ENCODE data around the gene SYNJ2.

SYNJ2 gene

GRCh38 chr6:158064725-158065251, 83.1 kb downstream of the SYNJ2 start:
- no peak for DNase-seq

GRCh38 chr6:158066136-158066781, 84.6 kb downstream of the SYNJ2 start:
- DNase-seq: no peak

- DNase-seq: no peak
Measured at GRCh38 chr6:158067436-158068015, 85.9 kb downstream of the SYNJ2 start.

GRCh38 chr6:158068156-158068892, 86.7 kb downstream of the SYNJ2 start:
- no peak for DNase-seq

GRCh38 chr6:158068893-158069799, 87.5 kb downstream of the SYNJ2 start:
- peak; percentile 54 to 62 for DNase-seq

GRCh38 chr6:158069800-158070195, 88.1 kb downstream of the SYNJ2 start:
- DNase-seq: peak in 1 of 2 experiments; percentile 21

GRCh38 chr6:158070513-158070912, 88.8 kb downstream of the SYNJ2 start:
- DNase-seq: no peak

GRCh38 chr6:158071121-158072082, 89.7 kb downstream of the SYNJ2 start:
- DNase-seq: no peak

GRCh38 chr6:158072083-158072721, 90.5 kb downstream of the SYNJ2 start:
- DNase-seq: peak in 1 of 2 experiments; percentile 66

- no peak for DNase-seq
Measured at GRCh38 chr6:158073776-158074175, 92.1 kb downstream of the SYNJ2 start.

GRCh38 chr6:158076548-158076947, 94.9 kb downstream of the SYNJ2 start:
- DNase-seq: no peak

- no peak for DNase-seq
Measured at GRCh38 chr6:158077676-158078075, 96.0 kb downstream of the SYNJ2 start.

GRCh38 chr6:158078320-158078719, 96.7 kb downstream of the SYNJ2 start:
- no peak for DNase-seq

GRCh38 chr6:158080849-158081656, 99.4 kb downstream of the SYNJ2 start:
- DNase-seq: no peak

GRCh38 chr6:158081657-158081935, 99.9 kb downstream of the SYNJ2 start:
- DNase-seq: no peak

GRCh38 chr6:158083455-158084325, 102.0 kb downstream of the SYNJ2 start:
- DNase-seq: no peak

GRCh38 chr6:158085261-158086053, 103.8 kb downstream of the SYNJ2 start:
- no peak for DNase-seq

- DNase-seq: no peak
Measured at GRCh38 chr6:158086054-158086503, 104.4 kb downstream of the SYNJ2 start.

All from SW 1271 (cell line).